ENCODE measurements around the gene TGFB2.

The TGFB2 gene

DNA sequence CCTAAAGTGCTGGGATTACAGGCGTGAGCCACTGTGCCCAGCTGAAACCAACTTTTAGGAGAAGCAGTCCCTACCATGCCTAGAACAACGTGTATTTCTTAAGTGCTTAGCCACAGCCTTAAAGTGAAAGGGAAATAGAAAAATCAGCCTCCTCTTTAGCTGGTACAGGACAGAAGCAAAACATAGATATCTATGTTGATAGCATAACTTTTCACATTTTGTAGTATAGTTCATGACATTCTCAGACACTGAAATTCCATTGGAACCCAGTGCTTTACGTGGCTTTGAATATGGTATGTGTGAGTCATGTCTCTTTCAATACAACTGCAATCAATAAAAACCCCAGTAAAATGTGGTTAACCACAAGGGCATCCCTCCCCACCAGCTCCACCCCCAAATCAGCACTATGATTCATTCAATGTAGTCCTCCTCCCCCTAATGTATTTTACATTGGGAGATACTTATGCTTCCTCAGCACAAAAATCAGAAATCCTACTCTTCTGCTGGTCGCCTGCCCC is 32.1 kb downstream of the TGFB2 start:
- Histone ChIP-seq H3K27ac (ENCODE audit: low read length) (no peak overlapping the region), H3K27me3 (ENCODE audit: low read depth, low read length) (no peaks in the 10 kb centered on the region), H3K9me3 (ENCODE audit: control insufficient read depth in 1 of 2, low read length in 2 of 2) (no peaks in the 10 kb centered on the region), H3K4me3 (ENCODE audit: low read depth in 1 of 2, low read length in 2 of 2) (no peak overlapping the region), H3K36me3 (ENCODE audit: control insufficient read depth in 1 of 2, insufficient read depth in 2 of 2, low read length in 2 of 2) (no peaks in the 10 kb centered on the region), H3K4me1 (ENCODE audit: control insufficient read depth in 1 of 2, insufficient read depth in 2 of 2, low read length in 2 of 2) (peaks cover 0 to 27% of the 10 kb centered on the region in 2 donors)

DNA sequence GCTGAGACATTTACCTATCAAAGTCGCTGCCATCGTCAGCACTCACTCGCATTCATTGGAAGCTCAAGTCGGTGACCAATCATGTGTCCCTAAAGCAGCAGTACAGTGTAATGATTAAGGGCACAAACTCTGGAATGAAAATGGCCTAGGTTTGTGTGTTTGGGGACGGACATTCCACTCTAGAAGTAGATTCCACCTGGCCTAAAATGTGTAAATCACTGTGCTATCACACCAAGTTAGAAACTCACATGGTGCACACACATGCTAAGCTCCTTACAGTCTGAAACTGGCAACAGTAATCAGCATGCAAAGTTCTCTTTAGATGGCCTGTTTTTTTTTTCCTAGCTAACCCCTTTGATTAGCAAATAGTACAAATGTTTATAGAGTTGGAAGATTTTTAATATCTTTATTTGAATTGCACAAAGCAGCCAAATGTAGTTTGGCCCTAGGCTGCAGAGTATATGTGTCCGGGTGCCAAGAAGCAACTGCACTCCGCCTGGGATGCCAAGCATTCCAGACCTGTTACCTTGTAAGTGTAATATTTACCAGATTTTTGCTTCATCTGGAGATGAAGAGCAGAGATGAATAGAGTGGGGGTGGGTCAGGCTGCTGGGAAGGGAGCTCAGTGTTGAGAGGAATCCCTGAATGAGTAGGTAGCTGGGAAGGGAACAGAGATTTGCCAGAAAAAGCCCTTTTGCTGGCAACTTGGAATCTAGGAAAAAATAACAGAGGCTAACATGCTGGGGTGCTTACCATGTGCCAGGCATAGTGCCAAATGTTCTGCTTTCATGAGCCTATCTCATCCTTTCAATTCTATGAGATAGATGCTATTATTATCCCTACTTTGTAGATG is 35.2 kb downstream of the TGFB2 start:
- no peak overlapping the region for H3K4me3 ChIP-seq (ENCODE audit: low read depth in 1 of 2, low read length in 2 of 2)
- no peak overlapping the region for H3K27ac ChIP-seq (ENCODE audit: low read length)
- no peaks in the 10 kb centered on the region for H3K36me3 ChIP-seq (ENCODE audit: control insufficient read depth in 1 of 2, insufficient read depth in 2 of 2, low read length in 2 of 2)
- H3K27me3 ChIP-seq (ENCODE audit: low read depth, low read length): no peaks in the 10 kb centered on the region
- peaks cover 0 to 12% of the 10 kb centered on the region in 2 donors for H3K4me1 ChIP-seq (ENCODE audit: control insufficient read depth in 1 of 2, insufficient read depth in 2 of 2, low read length in 2 of 2)
- no peaks in the 10 kb centered on the region for H3K9me3 ChIP-seq (ENCODE audit: control insufficient read depth in 1 of 2, low read length in 2 of 2)

DNA sequence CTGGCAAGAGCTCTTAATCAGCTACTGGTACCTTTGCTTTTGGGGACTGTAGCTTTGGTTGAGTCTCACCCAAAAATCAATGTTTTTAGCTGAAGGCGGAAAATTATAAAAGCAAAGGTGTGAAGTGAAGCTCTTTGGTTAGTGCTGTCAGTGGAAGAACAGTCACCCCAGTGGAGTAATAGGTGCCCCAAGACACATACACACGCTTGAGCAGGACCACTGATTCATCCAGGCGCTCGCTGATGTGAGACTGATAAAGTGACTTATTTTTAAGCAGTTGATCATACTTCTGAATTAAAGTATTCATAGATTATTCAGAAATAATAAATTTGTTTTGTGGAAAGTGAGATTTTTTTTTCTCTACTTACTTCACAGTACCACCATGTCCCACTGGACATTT is 37.1 kb downstream of the TGFB2 start:
- no peaks in the 10 kb centered on the region for H3K27me3 ChIP-seq (ENCODE audit: low read depth, low read length)
- H3K36me3 ChIP-seq (ENCODE audit: control insufficient read depth in 1 of 2, insufficient read depth in 2 of 2, low read length in 2 of 2): no peaks in the 10 kb centered on the region
- peaks cover 0 to 12% of the 10 kb centered on the region in 2 donors for H3K4me1 ChIP-seq (ENCODE audit: control insufficient read depth in 1 of 2, insufficient read depth in 2 of 2, low read length in 2 of 2)
- H3K27ac ChIP-seq (ENCODE audit: low read length): no peak overlapping the region
- H3K9me3 ChIP-seq (ENCODE audit: control insufficient read depth in 1 of 2, low read length in 2 of 2): no peaks in the 10 kb centered on the region
- no peak overlapping the region for H3K4me3 ChIP-seq (ENCODE audit: low read depth in 1 of 2, low read length in 2 of 2)

DNA sequence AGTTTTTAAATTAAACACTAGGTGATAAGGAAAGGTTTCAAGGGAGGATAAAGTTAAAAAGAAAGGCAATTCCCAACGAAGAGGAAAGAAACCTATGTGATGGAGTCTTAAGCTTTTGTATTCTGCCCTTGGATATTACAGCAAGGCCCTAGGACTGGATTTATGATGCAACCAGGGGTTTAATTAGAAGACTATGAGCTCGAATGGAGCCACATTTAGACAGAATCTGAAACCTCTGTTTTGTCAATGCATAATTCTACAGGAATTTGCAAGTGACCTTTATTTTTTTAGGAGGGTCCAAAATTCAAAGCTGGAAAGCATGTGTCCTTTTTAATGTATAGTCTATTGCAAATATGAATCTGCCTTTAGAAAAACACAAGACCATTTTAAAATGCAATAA is 37.9 kb downstream of the TGFB2 start:
- Histone ChIP-seq H3K36me3 (ENCODE audit: control insufficient read depth in 1 of 2, insufficient read depth in 2 of 2, low read length in 2 of 2) (no peaks in the 10 kb centered on the region), H3K27ac (ENCODE audit: low read length) (no peak overlapping the region), H3K4me1 (ENCODE audit: control insufficient read depth in 1 of 2, insufficient read depth in 2 of 2, low read length in 2 of 2) (peaks cover 0 to 12% of the 10 kb centered on the region in 2 donors), H3K27me3 (ENCODE audit: low read depth, low read length) (no peaks in the 10 kb centered on the region), H3K9me3 (ENCODE audit: control insufficient read depth in 1 of 2, low read length in 2 of 2) (no peaks in the 10 kb centered on the region), H3K4me3 (ENCODE audit: low read depth in 1 of 2, low read length in 2 of 2) (no peak overlapping the region)

DNA sequence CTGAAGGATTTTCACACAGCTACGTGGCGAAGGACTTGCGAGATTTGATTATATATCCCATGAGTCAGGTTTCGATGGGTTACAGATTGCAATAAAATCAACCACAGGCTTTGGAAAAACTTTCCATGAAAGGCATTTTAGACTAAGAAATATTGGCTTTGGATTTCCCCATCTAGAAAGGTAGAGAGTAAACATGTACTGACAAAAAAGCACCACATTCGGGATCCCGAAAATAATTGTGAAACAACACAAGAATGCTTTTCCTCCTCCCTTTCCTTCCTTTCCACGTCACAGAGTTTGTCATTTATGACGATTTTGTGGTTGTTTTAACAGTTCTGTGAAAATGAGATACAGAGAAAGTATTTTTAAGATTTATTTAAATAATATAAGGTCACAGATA is 38.5 kb downstream of the TGFB2 start:
- H3K9me3 ChIP-seq (ENCODE audit: control insufficient read depth in 1 of 2, low read length in 2 of 2): no peaks in the 10 kb centered on the region
- no peak overlapping the region for H3K27ac ChIP-seq (ENCODE audit: low read length)
- no peaks in the 10 kb centered on the region for H3K36me3 ChIP-seq (ENCODE audit: control insufficient read depth in 1 of 2, insufficient read depth in 2 of 2, low read length in 2 of 2)
- no peaks in the 10 kb centered on the region for H3K27me3 ChIP-seq (ENCODE audit: low read depth, low read length)
- no peak overlapping the region for H3K4me3 ChIP-seq (ENCODE audit: low read depth in 1 of 2, low read length in 2 of 2)
- H3K4me1 ChIP-seq (ENCODE audit: control insufficient read depth in 1 of 2, insufficient read depth in 2 of 2, low read length in 2 of 2): peaks cover 0 to 12% of the 10 kb centered on the region in 2 donors

DNA sequence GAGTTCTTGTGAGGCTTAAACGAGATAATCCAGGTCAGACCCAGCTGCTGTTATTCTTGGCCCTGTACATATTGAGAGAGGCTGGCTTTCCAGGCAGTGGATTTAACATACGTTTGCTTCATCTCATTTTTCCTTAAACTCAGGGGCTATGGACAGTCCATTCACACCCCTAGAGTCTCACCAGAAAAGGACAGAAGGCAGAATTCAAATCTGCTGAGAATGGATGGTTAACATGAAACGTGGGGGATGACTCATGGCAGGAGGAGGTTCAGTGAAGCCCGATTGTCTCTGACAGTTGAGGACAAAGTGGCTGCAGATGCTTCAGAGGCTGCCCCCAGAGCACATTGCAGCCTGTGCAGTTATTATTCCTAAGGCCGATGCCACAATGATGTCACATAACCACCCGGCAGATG is 39.5 kb downstream of the TGFB2 start:
- Histone ChIP-seq H3K36me3 (ENCODE audit: control insufficient read depth in 1 of 2, insufficient read depth in 2 of 2, low read length in 2 of 2) (no peaks in the 10 kb centered on the region), H3K4me1 (ENCODE audit: control insufficient read depth in 1 of 2, insufficient read depth in 2 of 2, low read length in 2 of 2) (peaks cover 0 to 12% of the 10 kb centered on the region in 2 donors), H3K27ac (ENCODE audit: low read length) (no peak overlapping the region), H3K27me3 (ENCODE audit: low read depth, low read length) (no peaks in the 10 kb centered on the region), H3K4me3 (ENCODE audit: low read depth in 1 of 2, low read length in 2 of 2) (no peak overlapping the region), H3K9me3 (ENCODE audit: control insufficient read depth in 1 of 2, low read length in 2 of 2) (no peaks in the 10 kb centered on the region)

DNA sequence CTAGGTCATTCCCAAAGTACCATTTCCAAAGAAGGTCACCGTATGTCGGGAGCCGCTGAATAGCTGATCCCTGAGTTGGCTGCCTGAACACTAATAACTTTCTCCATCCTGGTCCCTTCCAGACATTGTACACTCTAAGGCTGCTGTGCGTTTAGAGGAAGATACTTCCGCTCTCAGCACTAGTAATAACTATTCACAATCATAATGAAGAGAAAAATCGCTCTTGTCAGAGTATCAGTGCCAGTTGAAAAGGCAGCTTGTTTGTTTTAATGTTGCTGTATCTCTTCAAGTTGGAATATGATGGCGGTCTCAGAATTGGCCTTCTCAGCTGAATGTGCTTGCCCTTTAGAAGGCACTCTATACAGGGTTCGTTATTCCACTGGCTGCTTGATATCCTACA is 43.5 kb downstream of the TGFB2 start:
- H3K4me1 ChIP-seq (ENCODE audit: control insufficient read depth in 1 of 2, insufficient read depth in 2 of 2, low read length in 2 of 2): no peaks in the 10 kb centered on the region
- no peak overlapping the region for H3K4me3 ChIP-seq (ENCODE audit: low read depth in 1 of 2, low read length in 2 of 2)
- no peaks in the 10 kb centered on the region for H3K27me3 ChIP-seq (ENCODE audit: low read depth, low read length)
- no peak overlapping the region for H3K27ac ChIP-seq (ENCODE audit: low read length)
- no peaks in the 10 kb centered on the region for H3K36me3 ChIP-seq (ENCODE audit: control insufficient read depth in 1 of 2, insufficient read depth in 2 of 2, low read length in 2 of 2)
- H3K9me3 ChIP-seq (ENCODE audit: control insufficient read depth in 1 of 2, low read length in 2 of 2): no peaks in the 10 kb centered on the region

DNA sequence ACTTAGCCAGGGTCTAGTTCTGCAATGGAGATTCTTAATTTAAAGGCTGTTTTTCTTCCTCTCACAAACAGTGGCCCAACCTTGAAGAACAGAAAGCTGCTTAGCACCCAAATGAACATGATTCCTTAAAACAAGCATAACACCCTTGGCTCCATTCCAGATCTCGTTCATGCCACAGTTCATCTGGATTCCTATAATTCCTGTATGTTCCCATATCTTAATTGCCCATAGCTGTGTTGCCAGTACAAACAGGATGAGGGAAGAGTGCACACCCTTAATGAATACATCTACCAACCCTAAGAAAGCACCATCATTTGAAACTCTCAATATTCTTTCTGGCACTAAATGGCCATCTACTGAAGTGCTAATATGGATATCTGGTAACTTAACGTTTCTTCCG is 45.5 kb downstream of the TGFB2 start:
- no peak overlapping the region for H3K27ac ChIP-seq (ENCODE audit: low read length)
- H3K9me3 ChIP-seq (ENCODE audit: control insufficient read depth in 1 of 2, low read length in 2 of 2): no peaks in the 10 kb centered on the region
- H3K4me3 ChIP-seq (ENCODE audit: low read depth in 1 of 2, low read length in 2 of 2): no peak overlapping the region
- no peaks in the 10 kb centered on the region for H3K36me3 ChIP-seq (ENCODE audit: control insufficient read depth in 1 of 2, insufficient read depth in 2 of 2, low read length in 2 of 2)
- no peaks in the 10 kb centered on the region for H3K27me3 ChIP-seq (ENCODE audit: low read depth, low read length)
- no peaks in the 10 kb centered on the region for H3K4me1 ChIP-seq (ENCODE audit: control insufficient read depth in 1 of 2, insufficient read depth in 2 of 2, low read length in 2 of 2)

DNA sequence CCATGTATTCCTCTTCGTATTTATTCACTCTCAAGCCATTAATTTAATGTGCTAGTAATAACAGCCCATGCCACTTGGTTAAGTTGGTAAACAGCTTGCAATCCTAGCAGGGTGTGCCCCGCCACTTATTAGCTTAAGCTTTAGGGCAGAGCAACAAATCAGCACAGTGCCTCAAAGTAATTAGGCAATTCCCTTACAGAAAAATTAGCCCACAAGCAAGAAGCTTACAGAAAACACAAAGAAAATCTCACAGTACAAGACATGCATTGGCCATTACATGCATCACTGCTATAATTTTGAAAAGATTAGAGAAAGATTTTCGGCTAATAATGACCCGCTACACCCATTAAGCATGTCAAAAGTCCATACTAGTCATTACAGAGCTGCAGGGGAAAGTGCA is 47.6 kb downstream of the TGFB2 start:
- no peak overlapping the region for H3K4me3 ChIP-seq (ENCODE audit: low read depth in 1 of 2, low read length in 2 of 2)
- H3K4me1 ChIP-seq (ENCODE audit: control insufficient read depth in 1 of 2, insufficient read depth in 2 of 2, low read length in 2 of 2): no peaks in the 10 kb centered on the region
- H3K36me3 ChIP-seq (ENCODE audit: control insufficient read depth in 1 of 2, insufficient read depth in 2 of 2, low read length in 2 of 2): no peaks in the 10 kb centered on the region
- H3K27ac ChIP-seq (ENCODE audit: low read length): no peak overlapping the region
- no peaks in the 10 kb centered on the region for H3K27me3 ChIP-seq (ENCODE audit: low read depth, low read length)
- H3K9me3 ChIP-seq (ENCODE audit: control insufficient read depth in 1 of 2, low read length in 2 of 2): no peaks in the 10 kb centered on the region

DNA sequence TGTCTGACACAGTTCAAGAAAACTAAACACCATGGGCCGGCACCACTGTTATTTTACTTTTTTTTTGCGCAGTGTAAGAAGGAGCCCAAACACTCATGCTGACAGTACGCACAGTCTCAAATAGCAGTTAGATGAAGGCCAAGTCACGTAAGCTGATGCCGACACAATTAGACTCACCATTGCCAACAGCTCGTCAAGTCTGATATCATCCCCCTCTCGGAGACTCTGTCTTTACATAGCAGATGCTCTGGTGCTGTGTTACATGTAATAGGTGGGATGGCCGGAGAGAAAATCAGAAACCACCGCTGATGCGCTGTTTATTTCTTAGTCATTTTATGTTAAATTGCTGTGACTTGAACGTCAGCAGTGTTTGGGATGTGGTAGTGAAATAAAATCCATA is 49.3 kb downstream of the TGFB2 start:
- Histone ChIP-seq H3K9me3 (ENCODE audit: control insufficient read depth in 1 of 2, low read length in 2 of 2) (no peaks in the 10 kb centered on the region), H3K4me3 (ENCODE audit: low read depth in 1 of 2, low read length in 2 of 2) (no peak overlapping the region), H3K36me3 (ENCODE audit: control insufficient read depth in 1 of 2, insufficient read depth in 2 of 2, low read length in 2 of 2) (no peaks in the 10 kb centered on the region), H3K27me3 (ENCODE audit: low read depth, low read length) (no peaks in the 10 kb centered on the region), H3K4me1 (ENCODE audit: control insufficient read depth in 1 of 2, insufficient read depth in 2 of 2, low read length in 2 of 2) (no peaks in the 10 kb centered on the region), H3K27ac (ENCODE audit: low read length) (no peak overlapping the region)

DNA sequence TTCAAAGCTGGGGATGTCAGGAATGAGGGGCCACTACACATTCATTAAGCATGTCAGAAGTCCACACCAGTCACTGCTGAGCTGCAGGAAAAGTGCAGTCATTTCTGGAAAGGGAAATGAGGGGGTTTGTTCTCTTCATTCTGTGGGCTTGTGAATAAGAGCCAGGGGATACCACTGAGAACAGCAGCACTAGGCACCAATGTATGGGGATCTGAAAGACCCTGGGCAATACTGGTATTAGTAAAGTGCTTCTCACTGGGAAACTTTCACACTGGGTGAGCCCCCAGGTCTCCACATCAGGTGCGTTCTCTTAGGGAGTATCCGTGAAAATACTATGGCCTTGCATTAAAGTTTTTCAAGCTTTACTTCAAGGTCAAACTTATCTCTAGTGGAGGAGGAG is 49.9 kb downstream of the TGFB2 start:
- no peak overlapping the region for H3K27ac ChIP-seq (ENCODE audit: low read length)
- no peaks in the 10 kb centered on the region for H3K9me3 ChIP-seq (ENCODE audit: control insufficient read depth in 1 of 2, low read length in 2 of 2)
- H3K27me3 ChIP-seq (ENCODE audit: low read depth, low read length): no peaks in the 10 kb centered on the region
- no peak overlapping the region for H3K4me3 ChIP-seq (ENCODE audit: low read depth in 1 of 2, low read length in 2 of 2)
- no peaks in the 10 kb centered on the region for H3K4me1 ChIP-seq (ENCODE audit: control insufficient read depth in 1 of 2, insufficient read depth in 2 of 2, low read length in 2 of 2)
- H3K36me3 ChIP-seq (ENCODE audit: control insufficient read depth in 1 of 2, insufficient read depth in 2 of 2, low read length in 2 of 2): no peaks in the 10 kb centered on the region

DNA sequence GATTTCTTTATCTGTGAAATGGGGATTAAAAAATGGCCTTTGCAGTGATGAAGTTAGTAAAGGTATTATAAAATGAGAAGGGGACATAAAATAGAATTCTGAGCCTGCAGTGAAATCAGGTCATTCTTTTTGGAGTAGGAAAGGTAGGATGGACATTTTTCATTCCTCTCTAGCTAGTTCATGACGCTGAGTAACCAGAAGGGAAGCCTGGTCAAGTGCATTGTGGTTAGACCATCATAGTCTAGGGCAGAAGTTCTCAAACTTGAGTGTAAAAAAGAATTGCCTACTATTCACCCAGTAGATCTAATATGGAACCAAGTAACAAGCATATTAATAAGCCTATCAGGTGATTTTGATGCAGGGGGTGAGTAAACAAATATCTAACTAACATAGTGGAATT is 50.8 kb downstream of the TGFB2 start:
- no peak overlapping the region for H3K27ac ChIP-seq (ENCODE audit: low read length)
- no peaks in the 10 kb centered on the region for H3K27me3 ChIP-seq (ENCODE audit: low read depth, low read length)
- no peak overlapping the region for H3K4me3 ChIP-seq (ENCODE audit: low read depth in 1 of 2, low read length in 2 of 2)
- no peaks in the 10 kb centered on the region for H3K4me1 ChIP-seq (ENCODE audit: control insufficient read depth in 1 of 2, insufficient read depth in 2 of 2, low read length in 2 of 2)
- H3K9me3 ChIP-seq (ENCODE audit: control insufficient read depth in 1 of 2, low read length in 2 of 2): no peaks in the 10 kb centered on the region
- no peaks in the 10 kb centered on the region for H3K36me3 ChIP-seq (ENCODE audit: control insufficient read depth in 1 of 2, insufficient read depth in 2 of 2, low read length in 2 of 2)

Measured in muscle layer of duodenum (tissue), 2 donors.